HG02938 (cell line): ENCODE measurements around the gene BACE1-AS.
"Not testable (repeated sequence)": the region's sequence is repeated elsewhere in the genome, so short reads cannot be mapped to it uniquely, and the experiment has no call there.

Experiments
- ATAC-seq: cut with Tn5 transposase; IDR thresholded peaks from one replicate; pipeline ENCODE4 v1.9.1; 2021; ENCODE audit warnings: mild to moderate bottlenecking, moderate library complexity; ENCODE audit not compliant: unreplicated experiment

BACE1-AS gene

DNA sequence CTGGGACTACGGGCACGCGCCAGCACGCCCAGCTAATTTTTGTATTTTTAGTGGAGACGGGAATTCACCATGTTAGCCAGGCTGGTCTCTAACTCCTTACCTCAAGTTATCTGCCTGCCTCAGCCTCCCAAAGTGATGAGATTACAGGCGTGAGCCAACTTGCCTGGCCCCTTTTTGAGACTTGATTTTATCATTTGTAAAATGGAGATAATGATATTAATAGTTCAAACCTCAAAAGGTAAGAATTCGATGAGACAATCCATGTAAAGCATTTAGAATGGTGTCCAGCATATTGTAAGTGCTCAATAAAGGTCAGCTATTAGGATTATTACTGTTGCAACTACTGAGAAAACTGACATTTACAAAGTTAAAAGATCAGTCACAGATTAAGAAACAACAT is 27.6 kb downstream of the BACE1-AS start:
- no peak for ATAC-seq

DNA sequence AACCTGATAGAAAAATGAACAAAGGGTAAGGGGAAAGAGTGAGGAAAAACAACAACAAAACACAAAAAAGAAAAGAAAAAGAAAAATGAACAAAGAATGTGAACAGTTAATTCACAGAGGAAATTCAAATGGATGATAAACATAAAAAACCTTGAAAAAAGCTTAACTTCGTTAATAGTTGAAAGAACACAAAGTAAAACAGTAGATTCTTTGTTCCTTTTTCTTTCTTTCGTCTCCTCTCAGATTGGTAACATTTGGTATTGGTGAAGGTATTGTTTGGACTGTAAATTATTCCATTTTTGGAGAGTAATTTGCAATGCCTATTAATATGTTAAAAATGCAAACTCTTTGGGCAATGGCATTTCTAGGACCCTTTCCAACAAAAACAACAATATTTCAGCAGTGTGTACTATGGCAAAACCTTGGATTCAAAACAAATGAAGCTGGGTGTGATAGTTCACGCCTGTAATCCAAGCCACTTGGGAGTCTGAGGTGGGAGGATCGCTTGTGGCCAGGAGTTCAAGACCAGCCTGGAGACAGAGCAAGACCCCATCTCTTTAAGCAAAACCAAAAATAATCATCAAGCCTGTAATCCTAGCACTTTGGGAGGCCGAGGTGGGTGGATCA is 28.2 kb downstream of the BACE1-AS start:
- ATAC-seq: no peak

DNA sequence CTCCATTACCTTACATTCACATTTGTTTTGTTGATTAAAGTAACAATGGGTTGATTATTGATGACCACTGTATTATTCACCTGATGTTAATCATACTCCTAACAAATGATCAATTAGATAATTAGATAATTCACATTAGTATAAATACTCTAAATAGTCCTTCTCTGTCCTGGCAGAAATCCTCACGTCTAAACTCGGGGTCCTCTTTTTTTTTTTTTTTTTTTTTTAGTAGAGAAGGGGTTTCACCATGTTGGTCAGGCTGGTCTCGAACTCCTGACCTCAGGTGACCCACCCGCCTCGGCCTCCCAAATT is 36.1 kb downstream of the BACE1-AS start:
- not testable (repeated sequence) for ATAC-seq

DNA sequence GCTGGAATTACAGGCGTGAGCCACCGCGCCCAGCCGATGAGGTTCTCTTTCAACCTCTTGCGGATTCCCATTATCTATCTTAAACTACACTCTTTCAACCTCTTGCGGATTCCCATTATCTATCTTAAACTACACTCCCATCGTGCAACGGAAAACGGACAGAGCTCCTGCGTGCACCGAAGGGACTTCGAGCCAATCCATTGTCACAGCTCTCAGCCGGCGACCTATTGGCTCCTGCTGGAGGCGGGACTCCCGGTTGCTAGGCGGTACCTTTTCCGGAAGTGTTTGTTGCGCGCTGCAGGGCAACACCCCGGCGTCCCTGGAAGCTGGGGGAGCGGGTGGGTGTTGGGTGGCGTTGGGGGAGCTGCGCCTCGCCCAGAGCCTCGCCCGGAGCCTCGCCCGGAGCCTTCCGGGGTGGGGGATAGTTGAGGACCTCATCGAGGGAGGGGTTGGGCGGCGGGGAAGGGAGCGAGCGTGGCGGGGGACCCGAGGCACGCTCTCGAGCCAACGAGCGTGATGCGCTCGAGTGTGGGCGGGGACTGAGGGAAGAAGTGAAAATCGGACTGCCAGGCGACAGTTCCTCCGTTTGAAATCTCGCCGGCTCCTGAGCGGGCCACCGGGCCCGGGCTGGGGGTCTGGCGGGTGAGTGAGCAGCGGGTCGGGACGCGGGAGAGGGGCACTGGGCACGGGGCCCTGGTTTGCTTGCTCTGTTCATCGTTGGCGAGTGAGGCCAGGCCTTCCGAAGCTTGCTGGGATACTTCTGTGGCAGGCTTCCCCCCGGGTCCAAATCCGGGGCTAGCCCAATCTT is 36.6 kb downstream of the BACE1-AS start, which contains the start of gene CEP164:
CEP164 (plus strand) TSS at position 288 of the 808 bp plus-strand sequence. CDS start 10,733 bp downstream, outside the sequence.
- ATAC-seq: peak; percentile 92

DNA sequence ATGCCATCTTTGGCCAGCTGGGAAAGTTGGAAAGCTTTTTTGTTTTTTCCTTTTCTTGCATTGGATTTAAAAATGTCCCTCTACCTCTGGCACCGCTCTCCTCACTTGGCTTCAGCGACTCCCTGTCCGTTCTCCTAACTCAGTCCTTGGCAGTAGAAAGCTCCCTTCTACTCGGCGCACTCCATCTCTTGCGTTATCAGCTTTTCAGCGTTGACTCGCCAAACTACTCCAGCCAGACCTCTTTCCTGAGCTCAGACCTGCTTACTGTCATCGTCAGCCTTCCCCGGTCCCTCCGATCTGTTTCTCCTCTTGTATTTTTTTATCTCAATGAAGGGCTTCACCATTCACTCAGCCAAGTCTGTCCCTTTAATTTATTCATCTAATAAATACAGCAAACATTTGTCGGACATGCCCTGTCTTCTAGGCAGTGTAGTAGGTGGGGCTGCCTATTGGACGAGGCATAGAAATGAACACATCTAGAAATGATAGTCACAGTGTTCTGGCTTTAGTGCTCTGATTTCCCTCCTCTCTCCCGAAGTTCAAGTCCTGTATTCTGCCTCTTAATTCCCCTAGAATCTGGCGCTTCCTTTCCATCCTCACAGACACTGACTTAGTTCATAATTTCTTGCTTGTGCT is 37.3 kb downstream of the BACE1-AS start:
- peak; percentile 10 for ATAC-seq

DNA sequence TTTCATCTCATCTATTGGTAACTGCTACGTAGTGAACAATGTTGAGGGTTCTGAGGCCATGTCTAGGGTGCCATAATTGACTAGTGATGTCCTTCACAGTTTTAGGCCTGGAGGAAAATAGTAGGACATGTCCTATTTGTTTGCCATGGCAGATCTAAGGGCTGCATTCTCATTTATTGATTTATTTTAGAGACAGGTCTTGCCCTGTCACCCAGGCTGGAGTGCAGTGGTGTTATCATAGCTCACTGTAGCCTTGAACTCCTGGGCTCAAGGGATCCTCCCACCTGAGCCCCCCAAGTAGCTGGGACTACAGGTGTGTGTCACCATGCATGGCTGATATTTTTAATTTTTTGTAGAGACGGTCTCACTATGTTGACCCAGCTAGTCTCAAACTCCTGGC is 41.7 kb downstream of the BACE1-AS start:
- no peak for ATAC-seq

DNA sequence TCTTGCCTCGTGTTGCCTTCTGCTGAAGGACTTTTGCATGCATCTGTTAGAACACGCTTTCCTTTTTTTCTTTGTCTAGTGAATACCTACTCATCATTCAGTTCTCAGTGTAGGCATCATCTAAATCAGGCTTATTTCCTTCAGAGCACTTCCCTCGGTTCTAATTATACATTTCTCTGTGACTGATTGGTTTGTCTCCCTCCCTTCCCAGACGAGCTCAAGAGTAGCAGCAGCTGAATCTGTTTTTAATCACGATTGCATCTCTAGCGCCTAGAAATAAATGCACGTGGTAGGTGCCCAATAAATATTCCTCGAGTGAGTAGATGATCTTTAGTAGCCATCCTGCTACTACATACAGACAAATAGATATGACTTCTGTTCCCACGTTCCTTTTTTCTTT is 42.8 kb downstream of the BACE1-AS start:
- ATAC-seq: no peak

DNA sequence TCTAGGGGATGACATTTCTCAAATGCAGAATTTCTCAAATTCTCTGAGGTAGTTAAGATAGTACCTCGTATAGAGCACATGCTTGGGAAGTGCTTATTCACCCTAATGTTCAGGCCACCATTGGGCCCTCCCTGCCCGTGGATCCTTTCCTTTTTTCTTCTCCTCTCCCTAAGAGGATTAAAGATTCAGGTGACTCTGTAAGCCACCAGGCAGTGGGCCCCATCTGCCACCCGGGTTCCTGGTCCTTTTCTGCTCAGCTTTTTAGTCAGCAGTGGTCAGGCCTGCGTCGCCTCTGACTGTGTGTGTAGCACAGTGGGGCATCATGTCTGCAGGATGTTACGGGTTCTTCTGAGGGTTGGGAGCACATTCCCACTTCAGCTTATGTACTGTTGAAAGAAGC is 43.8 kb downstream of the BACE1-AS start:
- no peak for ATAC-seq

DNA sequence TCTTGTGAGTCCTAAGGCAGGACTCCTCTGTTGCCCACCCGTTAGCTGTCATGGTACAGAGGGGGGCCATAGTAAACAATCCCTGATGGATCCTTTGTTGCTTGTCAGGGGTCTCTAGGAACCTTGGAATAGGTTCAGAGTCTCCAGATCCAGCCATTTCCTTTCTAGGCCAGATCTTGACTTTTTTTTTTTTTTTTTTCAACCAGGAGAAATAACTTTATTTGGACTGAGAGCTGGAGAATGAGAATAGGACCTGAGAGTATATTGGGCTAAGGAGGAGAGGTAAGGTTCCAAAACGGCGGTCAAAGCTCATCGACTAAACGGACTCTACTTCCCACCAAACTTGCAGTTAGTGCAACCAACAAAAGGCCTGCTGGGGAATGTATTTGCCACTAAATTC is 44.3 kb downstream of the BACE1-AS start:
- ATAC-seq: no peak

DNA sequence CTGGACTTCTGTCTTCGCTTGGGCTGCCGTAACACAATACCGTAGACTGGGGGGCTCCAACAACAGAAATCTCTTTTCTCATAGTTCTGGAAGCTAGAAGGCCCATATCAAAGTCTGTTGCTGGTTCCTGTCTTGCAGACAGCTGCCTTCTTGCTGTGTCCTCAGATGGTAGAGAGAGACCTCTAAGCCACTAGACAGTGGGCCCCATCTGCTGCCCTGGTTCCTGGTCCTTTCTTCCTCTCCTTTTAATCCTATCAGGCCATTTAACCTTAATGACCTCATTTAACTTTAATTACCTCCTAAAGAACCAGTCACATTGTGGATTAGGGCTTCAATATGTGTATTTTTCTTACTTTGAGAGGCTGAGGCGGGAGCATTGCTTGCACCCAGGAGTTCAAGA is 45.9 kb downstream of the BACE1-AS start:
- no peak for ATAC-seq
